Measurements from ENCODE around the gene GPN2. TPM values are rescaled to one million over a fixed set of nuclear protein-coding genes. Genes with fewer than 3 reads are reported as not detected.

Gene GPN2
- total RNA-seq, 1 experiment from 2014 or later: 32.0 TPM

- Mint-ChIP-seq H3K36me3 (ENCODE audit: insufficient read depth, unreplicated experiment) (peaks cover 54% of the 10 kb centered on the region), H3K9me3 (ENCODE audit: unreplicated experiment) (no peaks in the 10 kb centered on the region), H3K4me3 (ENCODE audit: unreplicated experiment) (no peak overlapping the region), H3K4me1 (ENCODE audit: low read depth, unreplicated experiment) (peaks cover 4% of the 10 kb centered on the region), H3K27me3 (ENCODE audit: insufficient read depth, unreplicated experiment) (no peaks in the 10 kb centered on the region), H3K27ac (ENCODE audit: unreplicated experiment) (no peak overlapping the region)
- Histone ChIP-seq H3K4me1 (0 out of 2 replicates have a peak, but pooled peaks cover 3% of the 10 kb centered on the region), H3K9me3 (no peaks in the 10 kb centered on the region), H3K4me3 (ENCODE audit: low read depth, low read length) (no peak overlapping the region), H3K36me3 (ENCODE audit: control insufficient read depth, insufficient read depth, low read length) (no peaks in the 10 kb centered on the region), H3K27me3 (replicated peaks; ENCODE audit: control insufficient read depth, insufficient read depth, low read length) (no peaks in the 10 kb centered on the region)
- no TSS peak for BruUV-seq (replicated peaks)
- POLR2A ChIA-PET: interaction anchor here (0.5 kb wide), 1 partner anchor 38 kb away, joined by 6 read pairs; no protein-coding TSS in a partner anchor
- intact Hi-C loops (cut with micrococcal nuclease; ENCODE audit: unreplicated experiment): no loop called here
- CTCF ChIA-PET: no interaction called here
- no peak for TF ChIP-seq CTCF (IDR thresholded peaks at IDR 0.05; ENCODE audit: insufficient read depth in 1 of 2, low read depth in 1 of 2, low read length in 1 of 2, severe bottlenecking in 1 of 2, unreplicated experiment in 1 of 2)
- no peak for DNase-seq
Observed at GRCh38 chr1:26894263-26894662, 4.2 kb upstream of the GPN2 start.

GRCh38 chr1:26890467-26890796 is 349 bp upstream of the GPN2 start:
- intact Hi-C loops (cut with micrococcal nuclease; ENCODE audit: unreplicated experiment): loop anchor here (1.0 kb wide), 1 partner anchor 24 kb away; no protein-coding TSS in a partner anchor
- no peak for TF ChIP-seq CTCF (IDR thresholded peaks at IDR 0.05; ENCODE audit: insufficient read depth in 1 of 2, low read depth in 1 of 2, low read length in 1 of 2, severe bottlenecking in 1 of 2, unreplicated experiment in 1 of 2)
- H3K9me3 ChIP-seq: no peaks in the 10 kb centered on the region
- H3K27me3 ChIP-seq (replicated peaks; ENCODE audit: control insufficient read depth, insufficient read depth, low read length): no peaks in the 10 kb centered on the region
- H3K4me3 Mint-ChIP-seq (ENCODE audit: unreplicated experiment): peak overlapping the region; percentile 88
- no peaks in the 10 kb centered on the region for H3K4me1 ChIP-seq
- H3K4me3 ChIP-seq (ENCODE audit: low read depth, low read length): peak overlapping the region; percentile 96
- CTCF ChIA-PET: interaction anchor here (0.6 to 1.1 kb wide), 6 partner anchors 9 to 390 kb away, joined by 3 to 5 read pairs (median 3); partner anchors contain the start of genes GPATCH3, NR0B2 and NUDC
- TSS peak; percentile 94 for BruUV-seq (replicated peaks)
- H3K27me3 Mint-ChIP-seq (ENCODE audit: insufficient read depth, unreplicated experiment): no peaks in the 10 kb centered on the region
- peaks cover 70% of the 10 kb centered on the region for H3K36me3 Mint-ChIP-seq (ENCODE audit: insufficient read depth, unreplicated experiment)
- H3K4me1 Mint-ChIP-seq (ENCODE audit: low read depth, unreplicated experiment): peaks cover 11% of the 10 kb centered on the region
- H3K36me3 ChIP-seq (ENCODE audit: control insufficient read depth, insufficient read depth, low read length): no peaks in the 10 kb centered on the region; the same call in none of the 2 replicates
- POLR2A ChIA-PET: interaction anchor here (0.6 to 2.5 kb wide), 8 partner anchors 10 to 117 kb away, joined by 3 to 23 read pairs (median 3); partner anchors contain the start of genes GPATCH3, NR0B2, PIGV and SFN
- peak overlapping the region; percentile 90 for H3K27ac Mint-ChIP-seq (ENCODE audit: unreplicated experiment)
- no peaks in the 10 kb centered on the region for H3K9me3 Mint-ChIP-seq (ENCODE audit: unreplicated experiment)
- no peak for DNase-seq

GRCh38 chr1:26888231-26888630 is 1.9 kb downstream of the GPN2 start:
- Mint-ChIP-seq H3K36me3 (ENCODE audit: insufficient read depth, unreplicated experiment) (peaks cover 79% of the 10 kb centered on the region), H3K9me3 (ENCODE audit: unreplicated experiment) (no peaks in the 10 kb centered on the region), H3K4me1 (ENCODE audit: low read depth, unreplicated experiment) (peaks cover 11% of the 10 kb centered on the region), H3K4me3 (ENCODE audit: unreplicated experiment) (no peak overlapping the region), H3K27me3 (ENCODE audit: insufficient read depth, unreplicated experiment) (no peaks in the 10 kb centered on the region), H3K27ac (ENCODE audit: unreplicated experiment) (peak overlapping the region; percentile 90)
- intact Hi-C loops (cut with micrococcal nuclease; ENCODE audit: unreplicated experiment): no loop called here
- no peak for TF ChIP-seq CTCF (IDR thresholded peaks at IDR 0.05; ENCODE audit: insufficient read depth in 1 of 2, low read depth in 1 of 2, low read length in 1 of 2, severe bottlenecking in 1 of 2, unreplicated experiment in 1 of 2)
- POLR2A ChIA-PET: no interaction called here
- Histone ChIP-seq H3K27me3 (replicated peaks; ENCODE audit: control insufficient read depth, insufficient read depth, low read length) (no peaks in the 10 kb centered on the region), H3K36me3 (ENCODE audit: control insufficient read depth, insufficient read depth, low read length) (no peaks in the 10 kb centered on the region; the same call in none of the 2 replicates), H3K4me3 (ENCODE audit: low read depth, low read length) (no peak overlapping the region), H3K9me3 (no peaks in the 10 kb centered on the region), H3K4me1 (no peaks in the 10 kb centered on the region)
- CTCF ChIA-PET: interaction anchor here (1.2 to 1.7 kb wide), 2 partner anchors 23 kb away, joined by 3 to 5 read pairs; no protein-coding TSS in a partner anchor
- DNase-seq: no peak
- no TSS peak for BruUV-seq (replicated peaks)
